Occipital lobe (tissue), 2 donors: Measurements from ENCODE around the gene SLC7A6. TPM values are rescaled to one million over a fixed set of nuclear protein-coding genes. Genes with fewer than 3 reads are reported as not detected.

ENCODE experiments used
- DNase-seq: peaks from one replicate; lab custom pipeline; 2025; lab: John Stamatoyannopoulos, UW
- total RNA-seq: library from RNA; depleted of rRNA; stranded (reverse); fragments of >200 nt; gene quantifications from one replicate; pipeline ENCODE4 v1.2.3, GENCODE V29; 2014

Gene SLC7A6
- total RNA-seq, 1 donor from 2014 or later = 20.1 TPM

DNA sequence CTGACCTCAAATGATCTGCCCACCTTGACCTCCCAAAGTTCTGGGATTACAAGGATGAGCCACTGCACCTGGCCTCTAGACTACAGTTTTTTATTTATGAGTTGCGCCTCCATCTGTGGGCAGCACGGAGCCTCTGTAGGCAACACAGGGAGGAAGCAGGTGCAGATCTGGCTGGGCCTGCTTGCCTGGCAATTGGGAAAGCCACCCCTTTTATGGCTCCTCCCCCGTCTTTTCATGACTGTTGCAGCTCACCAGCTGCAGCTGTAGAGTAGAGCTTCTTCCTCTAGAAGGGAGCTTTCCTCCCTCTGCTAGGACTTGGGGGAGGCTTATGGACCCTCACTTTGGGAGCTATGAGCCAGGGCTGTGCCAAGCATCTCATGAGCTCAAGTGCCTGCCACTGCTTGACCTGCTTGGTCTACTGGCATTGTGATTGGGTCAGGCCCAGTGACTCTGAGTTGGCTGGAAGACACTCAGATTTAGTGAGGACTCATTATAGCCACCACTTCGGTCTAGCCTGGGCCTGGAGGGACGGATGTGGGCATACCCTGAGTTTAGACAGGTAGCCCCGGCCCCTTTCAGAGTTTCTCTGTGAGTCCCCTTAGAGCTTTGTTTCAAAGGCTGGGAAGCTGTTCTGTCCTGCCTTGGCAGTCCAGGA, 6.9 kb upstream of the SLC7A6 start:
- DNase-seq = peak; percentile 26

DNA sequence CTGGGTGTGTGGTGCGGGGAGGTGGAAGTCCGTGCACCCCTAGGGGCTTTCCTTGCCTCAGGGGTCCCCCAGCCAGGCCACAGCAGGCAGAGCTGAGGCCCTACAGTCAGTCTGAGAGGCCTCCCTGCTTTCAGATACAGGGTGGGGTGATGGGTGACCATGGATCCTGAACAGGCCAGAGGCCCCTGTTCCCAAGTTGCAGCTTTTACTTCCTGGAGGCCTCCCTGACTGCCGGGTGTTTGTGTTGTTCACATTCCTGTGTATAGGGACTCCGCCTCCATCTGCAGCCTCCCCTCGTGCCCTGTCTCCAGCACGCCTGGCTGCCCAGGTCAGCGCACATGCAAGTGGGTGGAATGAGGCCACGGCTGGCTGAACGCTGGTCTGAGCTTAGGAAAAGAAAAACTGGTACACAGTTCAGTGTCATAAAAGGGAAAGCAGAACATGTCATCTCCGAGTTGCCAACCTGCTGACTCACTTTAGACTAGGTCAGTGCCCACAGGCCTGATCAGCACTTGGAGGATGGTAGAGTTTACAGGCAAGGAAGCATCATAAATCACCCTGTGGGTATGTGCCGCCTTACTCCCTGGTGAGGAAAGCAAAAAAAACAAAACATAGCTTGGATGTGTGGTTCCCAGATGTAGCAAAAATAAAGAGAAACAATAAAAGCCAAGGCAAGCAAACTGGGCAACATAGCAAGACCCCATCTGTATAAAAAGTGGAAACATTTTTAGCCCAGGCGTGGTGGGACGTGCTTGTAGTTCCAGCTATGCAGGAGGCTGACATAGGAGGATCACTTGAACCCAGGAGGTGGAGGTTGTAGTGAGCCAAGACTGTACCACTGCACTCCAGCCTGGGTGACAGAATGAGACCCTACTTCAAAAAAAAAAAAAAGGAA, 6.2 kb upstream of the SLC7A6 start:
- DNase-seq = no peak

DNA sequence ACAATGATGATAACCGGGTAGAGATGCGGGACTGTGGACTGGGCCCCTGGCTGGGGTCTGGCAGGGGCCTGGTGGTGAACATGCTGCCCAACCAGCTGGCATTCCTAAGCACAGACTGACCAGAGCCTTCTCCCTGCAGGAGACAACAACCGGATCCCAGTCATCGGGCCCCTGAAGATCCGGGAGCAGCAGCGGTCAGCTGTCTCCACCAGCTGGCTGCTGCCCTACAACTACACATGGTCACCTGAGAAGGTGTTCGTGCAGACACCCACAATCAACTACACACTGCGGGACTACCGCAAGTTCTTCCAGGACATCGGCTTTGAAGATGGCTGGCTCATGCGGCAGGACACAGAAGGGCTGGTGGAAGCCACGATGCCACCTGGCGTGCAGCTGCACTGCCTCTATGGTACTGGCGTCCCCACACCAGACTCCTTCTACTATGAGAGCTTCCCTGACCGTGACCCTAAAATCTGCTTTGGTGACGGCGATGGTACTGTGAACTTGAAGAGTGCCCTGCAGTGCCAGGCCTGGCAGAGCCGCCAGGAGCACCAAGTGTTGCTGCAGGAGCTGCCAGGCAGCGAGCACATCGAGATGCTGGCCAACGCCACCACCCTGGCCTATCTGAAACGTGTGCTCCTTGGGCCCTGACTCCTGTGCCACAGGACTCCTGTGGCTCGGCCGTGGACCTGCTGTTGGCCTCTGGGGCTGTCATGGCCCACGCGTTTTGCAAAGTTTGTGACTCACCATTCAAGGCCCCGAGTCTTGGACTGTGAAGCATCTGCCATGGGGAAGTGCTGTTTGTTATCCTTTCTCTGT, 5.1 kb upstream of the SLC7A6 start:
- no peak for DNase-seq

DNA sequence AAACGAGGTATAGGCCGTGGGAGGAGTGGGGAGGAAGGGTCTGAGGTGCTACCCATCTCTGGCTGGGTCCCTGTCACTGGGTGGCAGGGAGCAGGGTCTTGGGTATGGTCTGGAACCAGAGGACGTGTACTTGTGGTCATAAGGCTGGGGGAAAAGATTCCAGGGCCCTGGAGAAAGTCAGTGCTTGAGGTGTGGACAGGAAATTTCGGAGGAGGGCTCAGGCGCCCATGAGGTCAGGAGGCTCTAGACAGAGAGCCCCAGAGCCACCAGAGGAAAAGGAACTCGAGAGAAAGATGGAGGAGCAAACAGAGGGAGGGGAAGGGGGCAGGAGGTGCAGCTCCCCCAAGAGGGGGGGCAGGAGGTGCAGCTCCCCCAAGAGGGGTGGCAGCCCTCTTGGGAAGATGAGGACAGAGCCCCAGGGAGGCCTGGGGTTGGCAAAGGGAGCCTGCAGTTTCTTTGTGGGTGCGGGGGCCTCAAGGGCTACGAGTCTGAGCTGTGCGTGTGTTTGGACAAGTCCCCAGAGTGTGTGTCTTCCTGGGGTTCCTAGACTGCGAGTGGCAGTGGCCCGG, 683 bp upstream of the SLC7A6 start:
- no peak for DNase-seq

DNA sequence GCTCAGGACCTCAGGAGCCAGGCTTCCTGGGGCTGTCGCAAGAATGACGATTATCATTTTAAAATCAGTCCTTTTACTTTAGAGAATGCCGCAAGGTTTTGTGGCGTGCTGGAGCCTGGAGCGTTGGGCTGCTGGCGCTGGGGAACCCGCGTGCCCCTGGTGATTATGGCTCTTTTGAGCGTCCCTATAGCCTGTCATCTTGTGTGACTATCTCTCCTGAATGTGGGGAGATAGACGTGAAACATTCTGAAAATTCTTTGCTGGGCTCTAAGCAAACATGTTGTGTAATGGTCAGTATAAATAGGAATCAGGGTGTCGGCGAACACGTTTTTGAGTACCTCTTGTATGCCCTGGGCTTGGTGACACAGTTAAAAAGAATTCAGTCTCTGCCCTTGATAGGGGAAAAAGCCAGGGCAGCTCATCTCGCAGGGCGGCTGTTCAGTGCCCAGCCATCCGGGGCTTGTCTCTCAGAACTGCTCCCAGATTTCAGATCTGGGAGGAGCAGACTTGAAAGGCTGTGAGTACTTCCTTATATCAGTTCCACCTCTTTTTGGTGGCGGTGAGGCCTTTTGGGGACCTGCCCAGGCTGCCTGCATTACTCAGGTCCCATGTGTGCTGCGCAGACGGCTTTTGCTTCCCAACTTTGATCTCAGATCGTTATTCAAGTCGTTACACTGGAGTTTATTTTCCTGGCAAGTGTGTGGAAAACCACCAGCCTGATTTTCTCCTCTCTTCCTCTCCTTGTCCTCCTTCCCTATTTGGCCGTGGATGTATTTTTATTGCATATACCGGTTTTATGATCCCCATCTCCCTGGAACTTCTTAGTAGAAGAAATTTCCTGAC, 973 bp downstream of the SLC7A6 start:
- DNase-seq = no peak

DNA sequence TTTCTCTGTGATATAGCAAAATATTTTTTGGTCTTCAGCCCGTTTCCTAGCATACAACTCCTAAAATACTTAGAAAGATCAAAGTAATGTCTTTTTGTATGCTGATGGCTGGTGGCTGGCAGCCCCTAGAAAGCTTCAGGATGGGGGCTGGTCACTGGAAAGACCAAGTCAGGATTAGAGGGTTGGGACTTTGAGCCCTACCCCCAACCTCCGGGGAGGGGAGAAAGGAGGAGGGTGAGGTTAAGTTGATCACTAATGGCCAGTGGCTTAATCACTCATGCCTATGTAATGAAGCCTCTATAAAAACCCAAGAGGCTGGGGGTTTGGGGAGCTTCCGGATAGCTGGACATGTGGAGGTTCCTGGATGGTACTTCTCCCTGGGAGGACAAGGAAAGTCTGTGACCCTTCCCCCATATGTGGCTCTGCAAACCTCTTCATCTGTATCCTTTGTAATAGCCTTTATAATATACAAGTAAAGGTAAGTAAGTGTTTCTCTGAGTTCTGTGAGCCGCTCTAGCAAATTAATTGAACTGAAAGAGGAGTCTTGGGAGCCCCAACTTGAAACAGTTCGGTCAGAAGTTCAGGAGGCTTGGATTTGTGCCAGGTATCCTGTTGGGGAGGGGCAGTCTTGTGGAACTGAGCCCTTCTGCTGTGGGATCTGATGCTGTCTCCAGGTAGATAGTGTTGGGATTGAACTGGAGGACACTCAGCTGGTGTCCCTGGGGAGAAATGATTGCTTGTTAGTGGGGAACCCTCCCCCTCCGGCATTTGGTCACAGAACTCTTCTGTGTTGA, 3.5 kb downstream of the SLC7A6 start:
- no peak for DNase-seq

DNA sequence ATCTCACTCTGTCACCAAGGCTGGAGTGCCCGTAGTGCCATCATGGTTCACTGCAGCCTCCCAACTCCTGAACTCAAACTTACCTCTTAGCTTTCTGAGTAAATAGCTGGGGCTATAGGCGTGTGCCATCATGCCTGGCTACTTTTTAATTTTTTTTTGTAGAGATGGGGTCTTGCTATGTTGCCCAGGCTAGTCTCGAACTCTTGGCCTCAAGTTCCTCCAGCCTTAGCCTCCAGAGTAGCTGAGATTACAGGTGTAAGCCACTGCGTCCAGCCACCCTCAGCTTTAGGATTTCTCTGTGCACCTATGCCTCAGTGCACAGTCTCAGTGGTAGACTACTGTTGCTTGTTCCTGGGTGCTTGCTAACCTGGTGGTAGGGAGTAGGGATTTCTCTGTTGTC, 5.5 kb downstream of the SLC7A6 start:
- DNase-seq = no peak

DNA sequence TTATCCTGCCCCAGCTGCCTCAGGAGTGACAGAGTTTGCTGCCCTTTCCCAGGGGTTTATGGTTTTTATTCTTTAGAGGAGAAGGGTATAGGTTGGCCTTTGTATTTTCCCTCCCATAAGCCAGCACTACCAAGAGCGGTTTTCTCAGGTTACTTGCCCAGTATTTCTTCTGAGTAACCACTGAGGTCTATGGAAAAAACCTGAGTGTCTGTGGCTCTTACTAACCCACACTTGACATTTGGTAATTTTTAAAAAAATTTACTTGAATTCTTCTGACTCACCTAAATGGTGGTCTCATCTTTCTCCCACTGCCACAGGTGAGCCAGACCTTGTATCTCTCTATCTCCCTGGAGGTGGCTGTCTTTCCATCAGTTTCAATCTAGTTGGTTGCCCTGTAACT, 6.0 kb downstream of the SLC7A6 start:
- no peak for DNase-seq

DNA sequence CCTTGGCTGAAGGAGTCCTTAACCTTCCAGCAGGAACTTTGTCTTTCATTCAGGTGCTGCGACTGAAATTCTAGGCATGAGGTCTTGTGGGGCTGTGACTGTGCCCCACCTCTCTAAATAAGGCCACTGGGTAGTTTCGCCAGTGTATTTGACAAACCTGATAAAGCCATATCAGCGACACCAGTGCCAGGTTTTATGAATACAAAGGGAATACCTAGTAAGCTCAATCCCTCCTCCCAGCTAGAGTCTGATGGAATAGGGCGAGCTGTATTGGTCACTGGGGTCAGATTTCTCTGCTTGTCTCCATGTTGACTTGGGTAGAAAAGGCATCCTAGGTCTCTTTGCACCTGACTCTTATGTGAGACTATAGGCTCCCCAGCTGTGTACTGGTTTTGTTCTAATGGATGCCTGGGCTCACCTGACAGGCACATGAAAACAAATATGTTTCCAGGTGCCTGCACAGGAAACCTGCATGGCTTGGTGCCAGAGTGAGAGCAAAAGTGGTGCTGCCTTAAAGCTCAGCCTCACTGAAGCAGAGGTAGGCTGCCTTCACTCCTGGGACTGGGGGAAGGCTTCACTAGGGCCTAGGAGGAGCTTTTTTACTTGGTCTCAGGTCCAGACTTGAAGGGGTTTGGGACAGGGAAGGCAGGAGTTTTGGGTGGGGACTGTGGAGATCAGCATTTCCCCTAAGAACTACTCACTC, 8.3 kb downstream of the SLC7A6 start:
- DNase-seq = no peak

DNA sequence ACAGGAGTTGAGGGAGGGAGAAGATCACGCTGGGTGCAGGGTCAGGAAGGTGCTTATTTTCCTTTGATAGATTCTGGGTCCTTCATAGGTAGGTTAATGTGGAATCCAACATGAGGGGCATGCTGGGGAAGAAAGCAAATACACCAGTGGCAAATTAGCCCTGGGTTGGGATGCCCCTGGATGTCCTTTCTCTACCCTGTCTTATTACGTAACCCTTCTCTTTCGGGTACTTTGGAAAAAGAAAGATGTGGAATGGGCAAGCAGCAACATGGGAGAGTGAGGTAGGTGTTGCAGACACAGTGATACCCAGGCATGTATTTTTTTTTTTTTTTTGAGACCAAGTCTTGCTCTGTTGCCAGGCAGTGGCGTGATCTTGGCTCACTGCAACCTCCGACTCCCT, 9.1 kb downstream of the SLC7A6 start:
- no peak for DNase-seq

DNA sequence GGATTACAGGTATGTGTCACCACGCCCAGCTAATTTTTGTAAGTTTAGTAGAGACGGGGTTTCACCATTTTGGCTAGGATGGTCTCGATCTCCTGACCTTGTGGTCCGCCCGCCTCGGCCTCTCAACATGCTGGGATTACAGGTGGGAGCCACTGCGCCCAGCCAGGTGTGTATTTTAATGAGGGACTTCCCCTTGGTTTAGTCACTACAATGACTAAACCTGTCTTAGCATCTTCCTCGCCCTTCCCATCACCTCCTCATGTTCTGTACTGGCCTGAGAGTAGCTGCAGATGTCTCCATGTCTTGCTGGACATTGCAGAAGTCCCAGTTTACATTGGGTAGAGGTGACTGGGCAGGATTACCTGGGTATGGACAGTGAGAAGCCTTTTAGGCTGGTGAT, 9.6 kb downstream of the SLC7A6 start:
- DNase-seq = no peak

DNA sequence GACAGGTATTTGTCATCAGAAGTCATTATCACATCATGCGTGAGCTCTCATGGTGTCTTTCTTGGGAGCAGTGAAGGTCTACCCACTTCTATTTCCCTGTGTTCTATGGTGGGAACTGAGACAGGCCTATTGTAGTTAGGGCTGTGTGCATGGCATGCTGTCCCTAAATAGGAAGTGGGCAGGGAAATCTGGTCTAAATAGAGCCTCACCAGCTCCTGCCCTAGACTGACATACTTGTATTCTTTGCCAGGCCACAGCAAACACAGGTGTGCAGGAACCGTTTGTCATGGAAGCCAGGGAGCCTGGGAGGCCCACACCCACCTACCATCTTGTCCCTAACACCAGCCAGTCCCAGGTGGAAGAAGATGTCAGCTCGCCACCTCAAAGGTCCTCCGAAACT, 10.1 kb downstream of the SLC7A6 start:
- DNase-seq = no peak

DNA sequence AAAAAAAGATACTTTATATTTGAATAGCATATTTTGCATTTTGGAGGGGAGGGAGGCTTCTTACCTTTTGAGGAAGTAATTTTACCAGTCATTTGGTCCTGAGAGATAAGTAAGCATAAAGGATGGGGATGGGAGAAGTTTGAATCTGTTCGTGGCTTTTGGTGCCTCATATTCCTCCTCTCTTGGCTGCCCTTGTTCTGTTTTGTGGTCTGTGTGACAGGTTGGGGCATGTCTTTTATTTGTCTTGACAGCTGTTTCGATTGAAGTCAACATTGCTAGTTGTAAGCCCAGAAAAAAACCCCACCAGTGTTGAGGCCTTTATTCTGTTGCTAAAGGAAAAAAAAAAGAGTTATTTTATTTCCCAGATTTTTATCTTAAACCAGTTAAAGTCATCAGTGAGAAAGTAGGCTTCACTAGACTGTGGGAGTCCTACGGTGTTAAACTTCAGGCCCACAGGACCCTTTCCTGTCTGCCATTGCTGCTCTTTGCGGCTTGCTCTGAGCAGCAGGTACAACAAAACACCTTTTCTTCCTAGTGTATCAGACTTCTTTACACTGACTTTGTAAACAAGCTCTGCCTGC, 11.4 kb downstream of the SLC7A6 start:
- no peak for DNase-seq

DNA sequence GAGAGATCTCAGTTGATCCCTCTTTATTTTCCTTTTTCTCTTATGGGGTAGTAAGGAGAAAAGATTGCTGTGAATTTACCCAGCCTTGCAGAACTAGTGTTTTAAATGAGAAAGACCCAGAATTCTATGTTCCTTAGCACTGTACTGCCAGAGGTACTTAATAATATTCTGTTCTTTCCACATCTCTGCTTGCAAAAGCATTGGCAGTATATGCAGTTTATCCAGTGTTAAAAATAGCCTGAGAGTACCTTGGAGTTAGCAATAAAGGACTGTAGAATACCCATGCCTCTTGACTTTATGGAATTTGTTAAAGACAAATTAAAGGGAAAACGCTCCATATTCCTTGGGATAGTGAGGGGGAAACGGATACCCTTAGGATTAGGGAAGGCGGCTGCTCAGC, 11.9 kb downstream of the SLC7A6 start:
- no peak for DNase-seq

DNA sequence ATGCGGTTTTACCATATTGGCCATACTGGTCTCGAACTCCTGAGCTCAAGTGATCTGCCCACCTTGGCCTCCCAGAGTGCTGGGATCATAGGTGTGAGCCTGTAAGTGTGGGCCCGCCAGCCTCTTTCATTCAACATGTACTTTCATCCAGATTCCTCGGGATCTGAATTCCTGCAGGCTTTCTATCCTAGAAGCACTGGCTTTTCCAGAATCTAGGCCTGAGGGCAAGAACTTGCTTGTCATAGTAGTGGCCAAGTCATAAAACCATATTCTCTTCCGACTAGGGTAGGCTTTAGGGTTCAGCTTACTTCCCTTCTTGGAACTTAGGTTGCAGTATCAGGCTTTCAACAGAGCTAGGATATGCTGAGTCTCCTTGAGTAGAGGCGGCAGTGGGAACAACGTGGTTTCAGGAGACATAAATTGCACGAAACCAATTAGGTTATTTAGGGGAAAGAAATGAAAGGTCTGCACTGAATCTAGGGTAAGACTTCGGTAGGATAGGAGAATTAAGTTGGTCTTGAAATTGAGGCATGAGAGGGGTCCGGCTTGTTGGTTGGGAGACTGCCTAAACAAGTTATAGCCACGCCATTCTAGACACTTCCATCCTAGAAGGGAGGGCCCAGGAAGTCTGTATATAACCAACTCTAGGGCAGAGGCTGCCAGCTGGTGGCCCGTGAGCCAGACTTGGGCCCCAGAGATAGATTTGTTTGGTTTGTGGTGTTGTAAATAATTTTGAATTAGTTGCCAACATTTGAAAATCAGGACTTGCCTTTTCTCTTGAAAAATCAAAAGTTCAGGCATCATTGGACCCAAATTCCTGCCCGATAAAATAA, 15.6 kb downstream of the SLC7A6 start:
- DNase-seq = no peak

DNA sequence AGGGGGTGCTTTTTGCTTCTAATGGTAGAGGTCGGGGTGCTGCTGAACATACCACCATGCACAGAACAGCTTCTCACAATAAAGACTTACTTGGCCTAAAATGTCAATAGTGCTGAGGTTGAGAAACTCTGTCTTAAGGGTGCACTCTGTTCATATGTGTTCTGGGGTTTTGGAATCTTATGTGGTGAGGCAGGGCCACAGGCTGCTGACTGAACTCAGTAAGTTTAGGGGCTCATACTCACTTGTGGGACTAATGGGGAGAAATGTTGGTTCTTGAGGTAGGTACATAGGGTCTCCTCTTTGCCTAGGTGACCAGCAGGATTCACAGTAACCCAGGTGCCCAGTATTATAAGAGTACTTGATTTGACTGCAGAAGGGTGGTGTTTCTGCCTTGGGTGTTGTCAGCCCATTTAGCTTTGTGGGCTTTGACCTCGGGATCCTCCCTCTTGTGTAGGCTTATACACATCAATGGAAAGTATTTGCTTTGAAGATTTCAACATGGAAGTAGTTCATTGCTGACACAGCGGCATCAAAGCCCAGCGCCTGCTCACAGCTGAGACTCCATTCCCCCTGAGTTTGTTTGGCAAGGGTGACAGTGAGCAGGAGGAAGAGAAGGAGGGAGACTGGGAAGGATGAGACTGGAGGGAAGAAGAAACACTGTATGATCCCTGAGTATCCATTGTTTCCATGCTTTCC, 17.2 kb downstream of the SLC7A6 start:
- DNase-seq = no peak

DNA sequence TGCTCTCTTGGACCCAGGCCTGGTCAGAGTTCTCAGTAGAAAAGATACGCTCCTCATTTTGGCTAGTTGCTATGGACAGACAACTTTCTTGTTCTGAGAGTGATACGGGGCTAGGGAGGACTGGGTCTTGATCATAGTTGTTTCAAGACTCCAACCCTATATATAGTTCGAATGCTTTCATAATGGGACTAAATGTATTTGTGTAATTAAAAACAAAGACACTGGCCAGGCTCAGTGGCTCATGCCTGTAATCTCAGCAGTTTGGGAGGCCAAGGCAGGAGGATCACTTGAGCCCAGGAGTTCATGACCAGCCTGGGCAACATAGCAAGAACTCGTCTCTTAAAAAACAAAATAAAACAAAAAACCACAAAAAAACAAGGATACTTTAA, 17.7 kb downstream of the SLC7A6 start:
- no peak for DNase-seq

DNA sequence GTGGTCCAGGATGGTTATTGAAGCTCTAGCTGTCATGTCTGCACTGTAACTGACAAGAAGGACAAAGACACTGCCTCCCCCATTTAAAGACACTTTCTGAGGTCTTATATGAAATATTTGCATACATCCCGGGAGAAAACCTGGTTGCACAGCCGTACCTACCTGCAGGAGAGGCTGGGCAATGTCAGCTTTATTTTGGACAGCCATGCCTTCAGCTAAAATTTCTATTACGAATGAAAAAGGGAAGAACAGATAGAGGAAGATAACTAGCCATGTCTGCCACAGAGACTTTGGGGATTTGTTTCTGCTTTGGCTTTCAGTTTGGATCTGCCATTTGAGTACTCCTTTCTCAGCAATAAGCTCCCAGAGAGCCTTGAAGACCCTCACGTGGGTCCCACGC, 19.0 kb downstream of the SLC7A6 start:
- DNase-seq = no peak
